Activated T-helper 1 cell treated with anti-CD3 and anti-CD28 coated beads, Interleukin-12 subunit alpha, Interleukin-12 subunit beta, Interleukin-2, Interleukin-4 antibody, amounts not matched to agents 30 ng/mL and 10 ng/mL and 1 ng/mL, durations not matched to agents 14 hours and 24 hours and 36 hours (primary cell): Measurements from ENCODE around the gene ARHGAP32. TPM values are rescaled to one million over a fixed set of nuclear protein-coding genes. Genes with fewer than 3 reads are reported as not detected.

Experiments used
- DNase-seq: peaks from one replicate; pipeline ENCODE4 v3.0.0; 2021; ENCODE audit warnings: low spot score
- H3K27ac Mint-ChIP-seq: one replicate; pipeline ENCODE4 v1.8.0; 2021; ENCODE audit warnings: mild to moderate bottlenecking, mixed read lengths
- H3K27me3 Mint-ChIP-seq: one replicate; pipeline ENCODE4 v1.8.0; 2022; ENCODE audit warnings: mild to moderate bottlenecking, moderate library complexity, mixed read lengths; ENCODE audit not compliant: insufficient read depth
- H3K36me3 Mint-ChIP-seq: one replicate; pipeline ENCODE4 v1.8.0; 2021; ENCODE audit warnings: low read depth, mixed read lengths
- H3K4me1 Mint-ChIP-seq: one replicate; pipeline ENCODE4 v1.8.0; 2021; ENCODE audit warnings: low read depth, mixed read lengths
- H3K4me3 Mint-ChIP-seq: one replicate; pipeline ENCODE4 v1.8.0; 2021; ENCODE audit warnings: mild to moderate bottlenecking, moderate library complexity, mixed read lengths
- H3K9me3 Mint-ChIP-seq: one replicate; pipeline ENCODE4 v1.8.0; 2021; ENCODE audit warnings: mixed read lengths
- intact Hi-C: fragments of 100-400 bp; cut with micrococcal nuclease; formaldehyde crosslinking; loops from one replicate; pipeline ENCODE4 v1.15.1; 2024
- total RNA-seq: library from RNA; stranded (reverse); gene quantifications from 2 replicates; pipeline ENCODE4 v1.2.3, GENCODE V29; 2022

ARHGAP32 gene
- 4.3 and 6.2 TPM in 2 replicates for total RNA-seq

- intact Hi-C loops: no loop called here
- no peaks in the 10 kb centered on the region for H3K36me3 Mint-ChIP-seq
- H3K4me3 Mint-ChIP-seq: no peak within 1 kb of the TSS
- DNase-seq: no peak
- H3K27ac Mint-ChIP-seq: no peak within 1 kb of the TSS
- no peaks in the 10 kb centered on the region for H3K9me3 Mint-ChIP-seq
- H3K4me1 Mint-ChIP-seq: no peaks in the 10 kb centered on the region
- H3K27me3 Mint-ChIP-seq: no peaks in the 10 kb centered on the region
These were observed at the start of gene ARHGAP32 for GRCh38 chr11:129192150-129192549. ARHGAP32 (minus strand) TSS chr11:129192325; CDS start chr11:129192198, 127 bp downstream.

GRCh38 chr11:129239207-129239606 lies 47.1 kb upstream of the ARHGAP32 start:
- Mint-ChIP-seq H3K27ac (no peak overlapping the region), H3K27me3 (peaks cover 1% of the 10 kb centered on the region), H3K4me1 (no peaks in the 10 kb centered on the region), H3K36me3 (no peaks in the 10 kb centered on the region), H3K4me3 (no peak overlapping the region), H3K9me3 (no peaks in the 10 kb centered on the region)
- intact Hi-C loops: no loop called here
- no peak for DNase-seq

- Mint-ChIP-seq H3K9me3 (no peaks in the 10 kb centered on the region), H3K4me3 (no peak overlapping the region), H3K27ac (no peak overlapping the region), H3K36me3 (no peaks in the 10 kb centered on the region), H3K4me1 (no peaks in the 10 kb centered on the region), H3K27me3 (peaks cover 1% of the 10 kb centered on the region)
- intact Hi-C loops: no loop called here
- no peak for DNase-seq
These were observed 45.9 kb upstream of the ARHGAP32 start for GRCh38 chr11:129237880-129238638.

- Mint-ChIP-seq H3K36me3 (no peaks in the 10 kb centered on the region), H3K27ac (no peak overlapping the region), H3K9me3 (no peaks in the 10 kb centered on the region), H3K4me1 (no peaks in the 10 kb centered on the region), H3K4me3 (no peak overlapping the region), H3K27me3 (no peaks in the 10 kb centered on the region)
- DNase-seq: no peak
- intact Hi-C loops: no loop called here
These were observed 45.3 kb upstream of the ARHGAP32 start for GRCh38 chr11:129237456-129237855.

GRCh38 chr11:129236850-129237249 lies 44.7 kb upstream of the ARHGAP32 start:
- Mint-ChIP-seq H3K36me3 (no peaks in the 10 kb centered on the region), H3K4me3 (no peak overlapping the region), H3K9me3 (no peaks in the 10 kb centered on the region), H3K27ac (no peak overlapping the region), H3K4me1 (no peaks in the 10 kb centered on the region), H3K27me3 (no peaks in the 10 kb centered on the region)
- DNase-seq: no peak
- intact Hi-C loops: no loop called here

GRCh38 chr11:129234978-129235377 lies 42.9 kb upstream of the ARHGAP32 start:
- Mint-ChIP-seq H3K27ac (no peak overlapping the region), H3K27me3 (no peaks in the 10 kb centered on the region), H3K9me3 (no peaks in the 10 kb centered on the region), H3K4me3 (no peak overlapping the region), H3K36me3 (no peaks in the 10 kb centered on the region), H3K4me1 (no peaks in the 10 kb centered on the region)
- DNase-seq: no peak
- intact Hi-C loops: no loop called here

GRCh38 chr11:129230006-129230405 lies 37.9 kb upstream of the ARHGAP32 start:
- Mint-ChIP-seq H3K4me1 (no peaks in the 10 kb centered on the region), H3K27ac (no peak overlapping the region), H3K36me3 (no peaks in the 10 kb centered on the region), H3K4me3 (no peak overlapping the region), H3K9me3 (peaks cover 16% of the 10 kb centered on the region), H3K27me3 (peaks cover 3% of the 10 kb centered on the region)
- no peak for DNase-seq
- intact Hi-C loops: loop anchor here (2.0 kb wide), 1 partner anchor 103 kb away; no protein-coding TSS in a partner anchor

- Mint-ChIP-seq H3K4me1 (no peaks in the 10 kb centered on the region), H3K36me3 (no peaks in the 10 kb centered on the region), H3K4me3 (no peak overlapping the region), H3K9me3 (peaks cover 16% of the 10 kb centered on the region), H3K27me3 (peaks cover 3% of the 10 kb centered on the region), H3K27ac (no peak overlapping the region)
- intact Hi-C loops: no loop called here
- no peak for DNase-seq
These were observed 34.2 kb upstream of the ARHGAP32 start for GRCh38 chr11:129226207-129226798.

- DNase-seq: no peak
- no peaks in the 10 kb centered on the region for H3K4me1 Mint-ChIP-seq
- H3K4me3 Mint-ChIP-seq: no peak overlapping the region
- H3K27me3 Mint-ChIP-seq: peaks cover 3% of the 10 kb centered on the region
- no peak overlapping the region for H3K27ac Mint-ChIP-seq
- H3K36me3 Mint-ChIP-seq: no peaks in the 10 kb centered on the region
- peaks cover 16% of the 10 kb centered on the region for H3K9me3 Mint-ChIP-seq
- intact Hi-C loops: no loop called here
These were observed 33.1 kb upstream of the ARHGAP32 start for GRCh38 chr11:129225190-129225589.

GRCh38 chr11:129224538-129224937 lies 32.4 kb upstream of the ARHGAP32 start:
- Mint-ChIP-seq H3K27me3 (peaks cover 3% of the 10 kb centered on the region), H3K4me1 (no peaks in the 10 kb centered on the region), H3K4me3 (no peak overlapping the region), H3K36me3 (no peaks in the 10 kb centered on the region), H3K27ac (no peak overlapping the region), H3K9me3 (peaks cover 16% of the 10 kb centered on the region)
- DNase-seq: no peak
- intact Hi-C loops: no loop called here

GRCh38 chr11:129223701-129224149 lies 31.6 kb upstream of the ARHGAP32 start:
- no peak overlapping the region for H3K27ac Mint-ChIP-seq
- peaks cover 3% of the 10 kb centered on the region for H3K27me3 Mint-ChIP-seq
- no peaks in the 10 kb centered on the region for H3K36me3 Mint-ChIP-seq
- DNase-seq: no peak
- peaks cover 16% of the 10 kb centered on the region for H3K9me3 Mint-ChIP-seq
- intact Hi-C loops: no loop called here
- H3K4me1 Mint-ChIP-seq: no peaks in the 10 kb centered on the region
- H3K4me3 Mint-ChIP-seq: no peak overlapping the region

- Mint-ChIP-seq H3K4me3 (no peak overlapping the region), H3K36me3 (no peaks in the 10 kb centered on the region), H3K4me1 (no peaks in the 10 kb centered on the region), H3K27me3 (peaks cover 3% of the 10 kb centered on the region), H3K27ac (no peak overlapping the region), H3K9me3 (peaks cover 16% of the 10 kb centered on the region)
- intact Hi-C loops: no loop called here
- no peak for DNase-seq
These were observed 31.1 kb upstream of the ARHGAP32 start for GRCh38 chr11:129223260-129223659.

- intact Hi-C loops: no loop called here
- Mint-ChIP-seq H3K36me3 (no peaks in the 10 kb centered on the region), H3K27me3 (no peaks in the 10 kb centered on the region), H3K27ac (no peak overlapping the region), H3K4me3 (no peak overlapping the region), H3K4me1 (no peaks in the 10 kb centered on the region), H3K9me3 (peaks cover 12% of the 10 kb centered on the region)
- no peak for DNase-seq
These were observed 30.0 kb upstream of the ARHGAP32 start for GRCh38 chr11:129222158-129222557.
